Activated gamma-delta T cell treated with anti-CD3 and anti-CD28 coated beads, Interleukin-2, amount 50 U/mL, for 16 hours (primary cell): ENCODE data around the gene MSI2.

Source experiments
- DNase-seq: peaks from one replicate; pipeline ENCODE4 v3.0.0-alpha.2; 2020; ENCODE audit warnings: low read depth

Gene MSI2

GRCh38 chr17:57666946-57667345 is 410.6 kb downstream of the MSI2 start:
- DNase-seq = no peak

- no peak for DNase-seq
Observed at GRCh38 chr17:57667461-57667923, 411.2 kb downstream of the MSI2 start.

GRCh38 chr17:57668332-57668731 is 412.0 kb downstream of the MSI2 start:
- DNase-seq = no peak

- DNase-seq = no peak
Observed at GRCh38 chr17:57669671-57670529, 413.6 kb downstream of the MSI2 start.

- no peak for DNase-seq
Observed at GRCh38 chr17:57670769-57671569, 414.6 kb downstream of the MSI2 start.

- peak; percentile 39 for DNase-seq
Observed at GRCh38 chr17:57671667-57672632, 415.6 kb downstream of the MSI2 start.

GRCh38 chr17:57672971-57673370 is 416.6 kb downstream of the MSI2 start:
- no peak for DNase-seq

- no peak for DNase-seq
Observed at GRCh38 chr17:57674894-57675293, 418.6 kb downstream of the MSI2 start.

GRCh38 chr17:57675427-57676387 is 419.4 kb downstream of the MSI2 start:
- no peak for DNase-seq

GRCh38 chr17:57676543-57676942 is 420.2 kb downstream of the MSI2 start:
- no peak for DNase-seq

GRCh38 chr17:57677301-57677700 is 421.0 kb downstream of the MSI2 start:
- no peak for DNase-seq

GRCh38 chr17:57677858-57678257 is 421.5 kb downstream of the MSI2 start:
- no peak for DNase-seq

GRCh38 chr17:57678393-57678792 is 422.1 kb downstream of the MSI2 start:
- DNase-seq = no peak

GRCh38 chr17:57679356-57679755 is 423.0 kb downstream of the MSI2 start:
- DNase-seq = no peak

GRCh38 chr17:57679906-57680695 is 423.8 kb downstream of the MSI2 start:
- DNase-seq = no peak

- DNase-seq = no peak
Observed at GRCh38 chr17:57682701-57683100, 426.4 kb downstream of the MSI2 start.

GRCh38 chr17:57684711-57685498 is 428.6 kb downstream of the MSI2 start:
- DNase-seq = no peak

- DNase-seq = no peak
Observed at GRCh38 chr17:57685499-57686132, 429.3 kb downstream of the MSI2 start.

GRCh38 chr17:57687642-57688041 is 431.3 kb downstream of the MSI2 start:
- no peak for DNase-seq
